Prostate gland (tissue), 2 donors: ENCODE measurements around the gene SH2D3A.

Source experiments
- CTCF ChIP-seq, 4 experiments: fragments of 200-600 bp in 2 of 4; fragments of 450-650 bp in 2 of 4; sonication (generic) in 2 of 4; IDR thresholded peaks; 1 replicate in 3 of 4; 2 replicates in 1 of 4; pipeline ENCODE4 v1.5.1; 2016 to 2019; ENCODE audit warnings: antibody characterized with exemption in 4 of 4, mild to moderate bottlenecking in 2 of 4, moderate library complexity in 2 of 4
- POLR2A ChIP-seq: fragments of 450-650 bp; IDR thresholded peaks from one replicate; pipeline ENCODE4 v1.6.1; 2016; ENCODE audit warnings: antibody characterized with exemption, mild to moderate bottlenecking

GRCh38 chr19:6744381-6745301 is 22.6 kb downstream of the SH2D3A start:
- TF ChIP-seq CTCF (IDR thresholded peaks at IDR 0.05) (peak in 1 of 4 experiments; percentile 3), POLR2A (no peak)
